GM12864 (cell line): Measurements from ENCODE around the gene BCS1L.

Experiments
- DNase-seq: peaks from one replicate; pipeline ENCODE4 v3.0.0-alpha.2; 2011; ENCODE audit warnings: low read depth
- H3K4me3 ChIP-seq: 2 replicates; pipeline ENCODE4 v1.5.1; 2011; ENCODE audit warnings: mild to moderate bottlenecking, low read depth, low read length, control low read depth
- TF ChIP-seq, protein P1 (sequence below): IDR thresholded peaks from 2 replicates; pipeline ENCODE4 v1.5.1; 2011; ENCODE audit warnings: low read depth, mild to moderate bottlenecking, moderate library complexity, low read length, control low read depth, inconsistent platforms; ENCODE audit errors: missing control alignments

BCS1L gene

DNA sequence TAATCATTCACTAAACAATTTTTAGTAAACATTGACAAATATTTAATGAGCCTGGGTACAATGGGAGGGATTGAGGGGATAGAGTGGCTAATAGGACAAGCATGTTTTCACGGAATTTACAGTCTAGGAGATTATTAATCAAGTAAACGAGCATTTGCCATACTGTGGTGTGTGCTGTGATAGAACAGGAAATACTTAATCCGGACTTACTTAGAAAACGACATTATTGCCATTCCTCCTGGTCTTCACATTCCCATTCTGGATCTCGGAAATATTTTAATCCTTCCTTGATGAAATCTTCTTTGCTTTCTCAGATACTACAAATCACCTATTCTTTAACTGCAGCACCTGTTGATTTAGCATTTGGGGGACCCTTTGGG lies 52.1 kb downstream of the BCS1L start:
- DNase-seq, result no peak
- TF ChIP-seq, protein P1, sequence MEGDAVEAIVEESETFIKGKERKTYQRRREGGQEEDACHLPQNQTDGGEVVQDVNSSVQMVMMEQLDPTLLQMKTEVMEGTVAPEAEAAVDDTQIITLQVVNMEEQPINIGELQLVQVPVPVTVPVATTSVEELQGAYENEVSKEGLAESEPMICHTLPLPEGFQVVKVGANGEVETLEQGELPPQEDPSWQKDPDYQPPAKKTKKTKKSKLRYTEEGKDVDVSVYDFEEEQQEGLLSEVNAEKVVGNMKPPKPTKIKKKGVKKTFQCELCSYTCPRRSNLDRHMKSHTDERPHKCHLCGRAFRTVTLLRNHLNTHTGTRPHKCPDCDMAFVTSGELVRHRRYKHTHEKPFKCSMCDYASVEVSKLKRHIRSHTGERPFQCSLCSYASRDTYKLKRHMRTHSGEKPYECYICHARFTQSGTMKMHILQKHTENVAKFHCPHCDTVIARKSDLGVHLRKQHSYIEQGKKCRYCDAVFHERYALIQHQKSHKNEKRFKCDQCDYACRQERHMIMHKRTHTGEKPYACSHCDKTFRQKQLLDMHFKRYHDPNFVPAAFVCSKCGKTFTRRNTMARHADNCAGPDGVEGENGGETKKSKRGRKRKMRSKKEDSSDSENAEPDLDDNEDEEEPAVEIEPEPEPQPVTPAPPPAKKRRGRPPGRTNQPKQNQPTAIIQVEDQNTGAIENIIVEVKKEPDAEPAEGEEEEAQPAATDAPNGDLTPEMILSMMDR, result no peak
- peak overlapping the region; percentile 67 for H3K4me3 ChIP-seq
